H1 (cell line): ENCODE data around the gene GPR157. TPM values are rescaled to one million over a fixed set of nuclear protein-coding genes. Genes with fewer than 3 reads are reported as not detected.

Experiments
- CTCF ChIA-PET: fragments of 300-600 bp; sonication (Branson Sonifier 250); formaldehyde crosslinking; loops from one replicate; lab custom pipeline; 2021; ENCODE audit not compliant: partially characterized antibody; lab: Charles Lee
- POLR2A ChIA-PET: fragments of 300-600 bp; sonication (Branson Sonifier 250); formaldehyde crosslinking; loops from one replicate; lab custom pipeline; 2021; ENCODE audit warnings: inconsistent platforms; ENCODE audit not compliant: partially characterized antibody; lab: Charles Lee
- DNase-seq, 2 experiments: peaks; one replicate each; pipeline versions ENCODE4 v3.0.0 to v3.0.0-alpha.2; 2010 to 2022; ENCODE audit warnings: low spot score in 2 of 2, low read depth in 1 of 2, mixed read lengths in 1 of 2
- FAIRE-seq: peaks from 2 replicates; lab custom pipeline; 2011; peaks lifted over from hg19 to GRCh38; lab: Jason Lieb, UNC
- H2AFZ ChIP-seq: 2 replicates; pipeline ENCODE4 v1.8.1; 2012; ENCODE audit warnings: low read length, inconsistent platforms
- H2AK5ac ChIP-seq: 2 replicates; pipeline ENCODE4 v1.6.1; 2013; ENCODE audit warnings: low read depth, low read length
- H2BK120ac ChIP-seq: replicated peaks from 2 replicates; pipeline ENCODE3; 2013; ENCODE audit warnings: low read depth, low read length, inconsistent platforms
- H2BK12ac ChIP-seq: 2 replicates; pipeline ENCODE4 v1.6.1; 2013; ENCODE audit warnings: low read depth, low read length
- H2BK15ac ChIP-seq: 2 replicates; pipeline ENCODE4 v1.6.1; 2013; ENCODE audit warnings: low read length
- H2BK20ac ChIP-seq: 2 replicates; pipeline ENCODE4 v1.6.1; 2013; ENCODE audit warnings: low read length
- H2BK5ac ChIP-seq: 2 replicates; pipeline ENCODE4 v1.6.1; 2013; ENCODE audit warnings: low read depth, low read length
- H3K14ac ChIP-seq: 2 replicates; pipeline ENCODE4 v1.6.1; 2013; ENCODE audit warnings: inconsistent platforms; ENCODE audit not compliant: insufficient read length
- H3K18ac ChIP-seq: 2 replicates; pipeline ENCODE4 v1.6.1; 2013; ENCODE audit warnings: low read length; ENCODE audit errors: extremely low read depth
- H3K23ac ChIP-seq: 2 replicates; pipeline ENCODE4 v1.6.1; 2013; ENCODE audit warnings: inconsistent platforms; ENCODE audit not compliant: insufficient read length
- H3K23me2 ChIP-seq: 2 replicates; pipeline ENCODE4 v1.6.1; 2013; ENCODE audit warnings: low read depth, low read length
- H3K27ac ChIP-seq: 2 replicates; pipeline ENCODE4 v1.6.1; 2011; ENCODE audit warnings: low read depth, low read length, inconsistent platforms
- H3K27me3 ChIP-seq, 4 experiments: replicated peaks in 1 of 4; 1 replicate in 1 of 4; 2 replicates in 3 of 4; pipeline versions ENCODE4 v1.6.1 to v1.8.1; 2011 to 2013; ENCODE audit warnings: low read length in 3 of 4, mild to moderate bottlenecking in 3 of 4, inconsistent platforms in 2 of 4, mixed read lengths in 2 of 4, moderate library complexity in 1 of 4; ENCODE audit not compliant: control insufficient read depth in 3 of 4, insufficient read depth in 3 of 4; ENCODE audit errors: extremely low read depth in 1 of 4
- H3K36me3 ChIP-seq, 4 experiments: 2 replicates each; pipeline versions ENCODE4 v1.6.1 to v1.8.1; 2011 to 2013; ENCODE audit warnings: mild to moderate bottlenecking in 4 of 4, low read length in 3 of 4, moderate library complexity in 2 of 4, control low read depth in 1 of 4, inconsistent platforms in 1 of 4; ENCODE audit not compliant: insufficient read depth in 4 of 4, control insufficient read depth in 2 of 4
- H3K4ac ChIP-seq: replicated peaks from 2 replicates; pipeline ENCODE3; 2013; ENCODE audit warnings: low read length, low read depth, mixed read lengths, inconsistent platforms; ENCODE audit not compliant: insufficient read length
- H3K4me1 ChIP-seq, 4 experiments: replicated peaks in 1 of 4; 1 replicate in 1 of 4; 2 replicates in 3 of 4; pipeline versions ENCODE4 v1.6.1 to v1.8.1; 2011 to 2013; ENCODE audit warnings: low read length in 3 of 4, inconsistent platforms in 2 of 4, mixed read lengths in 1 of 4; ENCODE audit not compliant: insufficient read depth in 4 of 4, control insufficient read depth in 3 of 4
- H3K4me2 ChIP-seq, 2 experiments: 2 replicates each; pipeline versions ENCODE4 v1.6.1 to v1.8.1; 2011 to 2013; ENCODE audit warnings: low read depth in 2 of 2, low read length in 2 of 2, control low read depth in 1 of 2, inconsistent platforms in 1 of 2, mild to moderate bottlenecking in 1 of 2; ENCODE audit not compliant: insufficient read depth in 1 of 2
- H3K4me3 ChIP-seq, 4 experiments: fragments of 200-600, 300-600 bp in 1 of 4; sonication (generic), shearing (Covaris generic), sonication (Bioruptor Twin) in 1 of 4; 2 replicates each; pipeline versions ENCODE4 v1.5.1 to v1.8.1; 2011 to 2016; ENCODE audit warnings: low read length in 4 of 4, low read depth in 3 of 4, control low read depth in 2 of 4, inconsistent platforms in 2 of 4, mild to moderate bottlenecking in 2 of 4, mixed read lengths in 1 of 4, moderate library complexity in 1 of 4; ENCODE audit not compliant: insufficient read depth in 2 of 4; ENCODE audit errors: extremely low read depth in 1 of 4
- H3K56ac ChIP-seq: replicated peaks from 2 replicates; pipeline ENCODE3; 2013; ENCODE audit warnings: low read depth, mild to moderate bottlenecking, mixed read lengths, low read length, inconsistent platforms; ENCODE audit not compliant: insufficient read length
- H3K79me1 ChIP-seq: 2 replicates; pipeline ENCODE4 v1.6.1; 2013; ENCODE audit warnings: low read depth, low read length, control low read depth
- H3K79me2 ChIP-seq, 2 experiments: 2 replicates each; pipeline versions ENCODE4 v1.6.1 to v1.8.1; 2012 to 2013; ENCODE audit warnings: low read length in 2 of 2, mild to moderate bottlenecking in 2 of 2, inconsistent platforms in 1 of 2; ENCODE audit not compliant: insufficient read depth in 2 of 2, control insufficient read depth in 1 of 2
- H3K9ac ChIP-seq, 4 experiments: replicated peaks in 1 of 4; 1 replicate in 1 of 4; 2 replicates in 3 of 4; pipeline versions ENCODE4 v1.6.1 to v1.8.1; 2011 to 2013; ENCODE audit warnings: low read depth in 3 of 4, low read length in 3 of 4, control low read depth in 2 of 4, mild to moderate bottlenecking in 2 of 4, moderate library complexity in 2 of 4, inconsistent platforms in 1 of 4; ENCODE audit errors: extremely low read depth in 1 of 4
- H3K9me3 ChIP-seq, 2 experiments: 2 replicates each; pipeline versions ENCODE4 v1.6.1 to v1.8.1; 2012 to 2013; ENCODE audit warnings: mild to moderate bottlenecking in 2 of 2, moderate library complexity in 2 of 2, control low read depth in 1 of 2, inconsistent platforms in 1 of 2, low read depth in 1 of 2, low read length in 1 of 2, mixed read lengths in 1 of 2; ENCODE audit not compliant: insufficient read depth in 2 of 2
- H4K20me1 ChIP-seq, 2 experiments: replicated peaks in 1 of 2; 2 replicates each; pipeline versions ENCODE3 to v1.8.1; 2011 to 2013; ENCODE audit warnings: inconsistent platforms in 2 of 2, low read length in 2 of 2, mild to moderate bottlenecking in 1 of 2; ENCODE audit not compliant: insufficient read depth in 2 of 2, control insufficient read depth in 1 of 2
- H4K5ac ChIP-seq: 2 replicates; pipeline ENCODE4 v1.6.1; 2013; ENCODE audit warnings: low read length, low read depth, mixed read lengths, inconsistent platforms; ENCODE audit not compliant: insufficient read length
- H4K8ac ChIP-seq: 2 replicates; pipeline ENCODE4 v1.8.0; 2013; ENCODE audit warnings: mild to moderate bottlenecking, moderate library complexity, low read length, inconsistent platforms; ENCODE audit not compliant: insufficient read depth; ENCODE audit errors: extremely low read depth
- H4K91ac ChIP-seq: replicated peaks from 2 replicates; pipeline ENCODE3; 2013; ENCODE audit warnings: low read length, mixed read lengths, inconsistent platforms; ENCODE audit not compliant: insufficient read length
- BRCA1 ChIP-seq: IDR thresholded peaks from 2 replicates; pipeline ENCODE4 v1.6.1; 2012; ENCODE audit warnings: low read depth, low read length, improper control_type of control experiment
- CEBPB ChIP-seq: IDR thresholded peaks from 2 replicates; pipeline ENCODE4 v1.6.1; 2012; ENCODE audit warnings: low read depth, low read length
- CREB1 ChIP-seq: IDR thresholded peaks from 2 replicates; pipeline ENCODE4 v1.6.1; 2012; ENCODE audit warnings: inconsistent platforms
- EP300 ChIP-seq, 2 experiments: IDR thresholded peaks; 1 replicate in 1 of 2; 2 replicates in 1 of 2; pipeline ENCODE4 v1.6.1; 2011 to 2012; ENCODE audit warnings: low read depth in 2 of 2, low read length in 2 of 2, mild to moderate bottlenecking in 2 of 2, borderline replicate concordance in 1 of 2, inconsistent platforms in 1 of 2, moderate library complexity in 1 of 2
- GTF2F1 ChIP-seq: IDR thresholded peaks from 2 replicates; pipeline ENCODE4 v1.6.1; 2012; ENCODE audit warnings: low read depth, low read length, improper control_type of control experiment, borderline replicate concordance
- HDAC2 ChIP-seq, 2 experiments: fragments of 300-600 bp in 1 of 2; sonication (generic) in 1 of 2; IDR thresholded peaks; 2 replicates each; pipeline ENCODE4 v1.6.1; 2011 to 2012; ENCODE audit warnings: low read depth in 2 of 2, low read length in 2 of 2, mild to moderate bottlenecking in 2 of 2, moderate library complexity in 2 of 2, borderline replicate concordance in 1 of 2, inconsistent platforms in 1 of 2
- KDM1A ChIP-seq: fragments of 200-600, 300-600 bp; sonication (generic); IDR thresholded peaks from 2 replicates; pipeline ENCODE4 v1.7.1; 2016; ENCODE audit warnings: mild to moderate bottlenecking, low read length, borderline replicate concordance
- RAD21 ChIP-seq, 2 experiments: IDR thresholded peaks in 1 of 2; conservative IDR thresholded peaks in 1 of 2; 2 replicates each; pipeline ENCODE4 v1.6.1; 2011; ENCODE audit warnings: low read depth in 2 of 2, low read length in 2 of 2, improper control_type of control experiment in 1 of 2, inconsistent platforms in 1 of 2, mild to moderate bottlenecking in 1 of 2, moderate library complexity in 1 of 2
- RBBP5 ChIP-seq: IDR thresholded peaks from 2 replicates; pipeline ENCODE4 v1.7.1; 2012; ENCODE audit warnings: low read depth, mild to moderate bottlenecking, inconsistent platforms, low read length, moderate library complexity, borderline replicate concordance
- RFX5 ChIP-seq: IDR thresholded peaks from 2 replicates; pipeline ENCODE4 v1.6.1; 2011; ENCODE audit warnings: low read depth, low read length, improper control_type of control experiment, borderline replicate concordance
- SAP30 ChIP-seq: fragments of 300-600 bp; sonication (generic); IDR thresholded peaks from 2 replicates; pipeline ENCODE4 v1.7.1; 2012; ENCODE audit warnings: low read length, moderate library complexity, mild to moderate bottlenecking, inconsistent platforms; ENCODE audit not compliant: insufficient read depth, insufficient replicate concordance
- SUZ12 ChIP-seq: fragments of 200-600 bp; sonication (generic); IDR thresholded peaks from 2 replicates; pipeline ENCODE4 v1.6.1; 2012; ENCODE audit warnings: mild to moderate bottlenecking, inconsistent platforms, low read length, moderate library complexity, mixed read lengths
- TCF12 ChIP-seq: IDR thresholded peaks from 2 replicates; pipeline ENCODE4 v1.6.1; 2011; ENCODE audit warnings: low read depth, mild to moderate bottlenecking, low read length
- TEAD4 ChIP-seq: IDR thresholded peaks from 2 replicates; pipeline ENCODE4 v1.6.1; 2012; ENCODE audit warnings: low read depth, low read length, inconsistent platforms, mixed read lengths
- WGBS, 2 experiments: shearing (Covaris generic) in 1 of 2; methylation state at CpG; one replicate each; pipeline versions ENCODE4 v1.1.6 to v1.1.7; 2013 to 2015; ENCODE audit warnings: low lambda C conversion rate in 2 of 2, mixed read lengths in 2 of 2, inconsistent platforms in 1 of 2, low coverage in 1 of 2, missing lambda C conversion rate in 1 of 2; ENCODE audit not compliant: insufficient replicate concordance in 2 of 2, insufficient coverage in 1 of 2, insufficient read length in 1 of 2; ENCODE audit errors: extremely low coverage in 1 of 2, missing lambda C conversion rate in 1 of 2; 5-methylcytosine and 5-hydroxymethylcytosine counted together
- polyA plus RNA-seq, 7 experiments: library from polyadenylated mRNA; depleted of rRNA in 3 of 7; stranded (reverse) in 5 of 7; unstranded in 2 of 7; fragments of >200 nt in 5 of 7; fragments of 200-250 nt in 2 of 7; gene quantifications; 1 replicate in 5 of 7; 2 replicates in 1 of 7; 4 replicates in 1 of 7; pipeline versions ENCODE4 v1.2.1 to v1.2.3, GENCODE V29; 2011 to 2013; ENCODE audit warnings: missing spikeins in 2 of 7, mixed read lengths in 2 of 7
- total RNA-seq: library from RNA; stranded (reverse); fragmentation: NEBNext Ultra II Directional; extraction: Animal tissue kit (Norgen Biotek cat#: 25700); gene quantifications from 2 replicates; pipeline ENCODE4 v1.2.1, GENCODE V29; 2021

The GPR157 gene
- total and polyA plus RNA-seq, 2 of the 8 experiments (the other 6 are each of a cell fraction or from before 2014, with no cell fraction given), result 1.0 to 11.0 TPM

- FAIRE-seq (no peak), DNase-seq (no peak)
- H2BK15ac ChIP-seq, result no peak overlapping the region
- no peak overlapping the region for H4K91ac ChIP-seq
- no peak overlapping the region for H2BK12ac ChIP-seq
- H3K4me3 ChIP-seq, result no peak overlapping the region
- H4K20me1 ChIP-seq, result no peaks in the 10 kb centered on the region
- H3K4me2 ChIP-seq, result no peak overlapping the region
- no peaks in the 10 kb centered on the region for H3K79me1 ChIP-seq
- no peak overlapping the region for H3K14ac ChIP-seq
- H3K9ac ChIP-seq, result no peak overlapping the region
- 91% methylated on average over 8 of the region's 8 CpGs; no CpG with 5 or more reads in 1 of the 2 experiments for WGBS, 2 experiments
- no peak overlapping the region for H4K5ac ChIP-seq
- H2AFZ ChIP-seq, result no peak overlapping the region
- no peak overlapping the region for H2BK120ac ChIP-seq
- H3K23ac ChIP-seq, result no peak overlapping the region
- POLR2A ChIA-PET, result interaction anchor here (1.3 kb wide), 1 partner anchor 13 kb away, joined by 3 read pairs; no protein-coding TSS in a partner anchor
- H3K27ac ChIP-seq, result no peak overlapping the region
- peaks cover 0 to 5% of the 10 kb centered on the region in 2 experiments; a peak in 1 of 4 replicates for H3K9me3 ChIP-seq
- H3K4me1 ChIP-seq, result no peaks in the 10 kb centered on the region
- H3K4ac ChIP-seq, result no peak overlapping the region
- H3K18ac ChIP-seq, result no peak overlapping the region
- H3K36me3 ChIP-seq, result no peaks in the 10 kb centered on the region
- no peaks in the 10 kb centered on the region for H3K79me2 ChIP-seq
- no peak overlapping the region for H3K56ac ChIP-seq
- H4K8ac ChIP-seq, result no peak overlapping the region
- CTCF ChIA-PET, result interaction anchor here (1.1 to 1.7 kb wide), 4 partner anchors 15 to 94 kb away, joined by 3 to 5 read pairs (median 4); no protein-coding TSS in a partner anchor
- no peak overlapping the region for H2AK5ac ChIP-seq
- H3K23me2 ChIP-seq, result no peaks in the 10 kb centered on the region
- H2BK5ac ChIP-seq, result no peak overlapping the region
- H3K27me3 ChIP-seq, result no peaks in the 10 kb centered on the region
- no peak overlapping the region for H2BK20ac ChIP-seq
- TF ChIP-seq RFX5, result no peak
- TF ChIP-seq BRCA1, result no peak
- no peak for TF ChIP-seq RBBP5
- TF ChIP-seq SAP30, result no peak
- TF ChIP-seq CREB1, result no peak
- TF ChIP-seq TCF12, result no peak
- no peak for TF ChIP-seq TEAD4
- no peak for TF ChIP-seq GTF2F1
- TF ChIP-seq EP300 (IDR thresholded peaks at IDR 0.05; ENCODE audit: borderline replicate concordance in 1 of 2, low read depth in 2 of 2, low read length in 2 of 2), result no peak
- TF ChIP-seq KDM1A, result no peak
- no peak for TF ChIP-seq RAD21 (IDR thresholded peaks at IDR 0.05 in 1 of 2, conservative IDR thresholded peaks at IDR 0.05 in 1 of 2; ENCODE audit: low read depth in 2 of 2, low read length in 2 of 2)
- no peak for TF ChIP-seq CEBPB
- TF ChIP-seq SUZ12, result no peak
- TF ChIP-seq HDAC2 (IDR thresholded peaks at IDR 0.05; ENCODE audit: borderline replicate concordance in 1 of 2, low read depth in 2 of 2, low read length in 2 of 2), result no peak
Measured at GRCh38 chr1:9084906-9085305, 44.0 kb downstream of the GPR157 start.
